ENCODE measurements around the gene AANAT.

DNA sequence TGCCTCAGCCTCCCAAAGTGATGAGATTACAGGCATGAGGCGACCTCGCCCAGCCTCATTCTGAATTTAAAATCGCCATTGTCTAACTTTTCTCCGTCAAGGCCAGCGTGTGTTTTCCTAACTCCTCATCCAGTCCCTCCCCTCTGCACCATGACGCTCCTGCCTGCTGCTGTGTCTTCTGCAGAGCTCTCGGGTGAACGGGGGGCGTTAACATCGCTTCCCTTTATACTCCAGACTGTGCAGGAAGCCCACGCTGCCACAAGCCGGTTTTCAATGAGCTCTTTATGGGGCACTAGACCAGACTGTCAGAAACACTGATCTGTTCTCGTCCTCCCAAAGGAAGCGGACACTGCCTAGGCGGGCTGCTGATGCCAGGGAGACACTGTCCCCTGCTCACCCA lies 13.2 kb downstream of the AANAT start:
- no peak for TF ChIP-seq ZEB2 (tag by site-specific recombination; IDR thresholded peaks at IDR 0.05)
- TF ChIP-seq CTCF (tag by site-specific recombination; IDR thresholded peaks at IDR 0.05): no peak
- no peak for TF ChIP-seq TCF7L2 (IDR thresholded peaks at IDR 0.05; ENCODE audit: borderline replicate concordance, low read depth, low read length)
- TF ChIP-seq, protein P1, sequence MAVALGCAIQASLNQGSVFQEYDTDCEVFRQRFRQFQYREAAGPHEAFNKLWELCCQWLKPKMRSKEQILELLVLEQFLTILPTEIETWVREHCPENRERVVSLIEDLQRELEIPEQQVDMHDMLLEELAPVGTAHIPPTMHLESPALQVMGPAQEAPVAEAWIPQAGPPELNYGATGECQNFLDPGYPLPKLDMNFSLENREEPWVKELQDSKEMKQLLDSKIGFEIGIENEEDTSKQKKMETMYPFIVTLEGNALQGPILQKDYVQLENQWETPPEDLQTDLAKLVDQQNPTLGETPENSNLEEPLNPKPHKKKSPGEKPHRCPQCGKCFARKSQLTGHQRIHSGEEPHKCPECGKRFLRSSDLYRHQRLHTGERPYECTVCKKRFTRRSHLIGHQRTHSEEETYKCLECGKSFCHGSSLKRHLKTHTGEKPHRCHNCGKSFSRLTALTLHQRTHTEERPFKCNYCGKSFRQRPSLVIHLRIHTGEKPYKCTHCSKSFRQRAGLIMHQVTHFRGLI (tag by site-specific recombination; IDR thresholded peaks at IDR 0.05): no peak
- TF ChIP-seq ZNF707 (tag by site-specific recombination; IDR thresholded peaks at IDR 0.05): no peak

All from HEK293 (cell line).